HG02623 (cell line): ENCODE measurements around the gene GFI1B.
"Not testable (repeated sequence)": the region's sequence is repeated elsewhere in the genome, so short reads cannot be mapped to it uniquely, and the experiment has no call there.

Experiments used
- ATAC-seq: cut with Tn5 transposase; IDR thresholded peaks from one replicate; pipeline ENCODE4 v1.9.1; 2021; ENCODE audit warnings: moderate library complexity; ENCODE audit not compliant: unreplicated experiment

Gene GFI1B

DNA sequence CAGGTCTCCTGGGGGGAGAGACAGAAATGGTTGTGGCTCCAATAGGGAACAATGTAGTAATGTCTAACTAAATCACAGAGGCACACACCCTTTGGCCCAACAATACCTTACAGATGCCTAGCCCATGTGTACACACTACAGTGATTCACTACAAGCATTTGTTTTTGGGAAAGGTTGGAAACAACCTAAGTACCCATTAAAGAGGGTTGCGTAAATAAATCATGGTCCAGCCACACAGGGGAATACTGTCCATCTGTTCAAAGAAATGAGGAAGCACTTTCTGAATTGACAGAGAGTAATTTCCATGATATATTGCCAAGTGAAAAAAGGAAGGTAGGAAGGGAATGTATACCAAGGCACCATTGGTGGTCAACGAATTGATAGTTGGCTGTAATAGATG is 30.3 kb downstream of the GFI1B start:
- ATAC-seq, result no peak

GRCh38 chr9:133009906-133010582 is 31.6 kb downstream of the GFI1B start:
- no peak for ATAC-seq

- ATAC-seq, result no peak
These were observed 36.2 kb downstream of the GFI1B start for GRCh38 chr9:133014696-133015095.

DNA sequence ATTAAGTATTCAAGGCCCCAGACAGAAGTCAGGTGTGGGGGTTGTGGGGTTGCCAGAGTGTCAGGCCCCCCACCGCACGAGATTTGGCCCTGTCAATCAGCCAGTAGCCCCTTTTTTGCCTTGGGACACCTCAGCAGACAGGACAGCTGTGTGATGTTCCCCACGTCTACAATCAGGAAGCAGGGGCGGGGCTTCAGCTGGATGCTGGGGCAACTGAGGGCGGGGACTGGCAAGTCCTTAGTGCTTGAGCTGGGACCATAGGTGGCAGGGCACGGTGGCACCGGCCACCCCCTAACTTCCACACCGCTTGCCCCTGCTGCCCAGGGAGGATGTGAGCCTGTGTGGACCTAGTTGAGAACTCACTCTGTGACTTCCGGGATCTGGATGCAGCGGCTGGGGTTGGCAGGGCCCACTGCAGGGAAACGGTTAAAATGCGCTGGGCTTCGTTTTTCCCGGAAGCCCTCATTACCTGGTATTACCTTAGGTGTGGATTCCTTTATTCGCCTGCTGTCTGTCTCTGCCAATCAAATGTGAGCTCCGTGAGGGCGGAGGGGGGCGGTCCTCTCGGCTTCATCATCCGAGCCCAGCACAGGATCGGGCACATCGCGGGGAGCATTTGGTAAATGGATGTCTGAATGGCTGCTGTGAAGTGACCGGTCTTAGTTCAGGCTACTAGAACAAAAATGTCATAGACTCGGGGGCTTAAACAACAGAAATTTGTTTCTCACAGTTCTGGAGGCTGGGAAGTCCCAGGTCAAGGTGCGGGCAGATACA is 44.8 kb downstream of the GFI1B start:
- ATAC-seq, result no peak

DNA sequence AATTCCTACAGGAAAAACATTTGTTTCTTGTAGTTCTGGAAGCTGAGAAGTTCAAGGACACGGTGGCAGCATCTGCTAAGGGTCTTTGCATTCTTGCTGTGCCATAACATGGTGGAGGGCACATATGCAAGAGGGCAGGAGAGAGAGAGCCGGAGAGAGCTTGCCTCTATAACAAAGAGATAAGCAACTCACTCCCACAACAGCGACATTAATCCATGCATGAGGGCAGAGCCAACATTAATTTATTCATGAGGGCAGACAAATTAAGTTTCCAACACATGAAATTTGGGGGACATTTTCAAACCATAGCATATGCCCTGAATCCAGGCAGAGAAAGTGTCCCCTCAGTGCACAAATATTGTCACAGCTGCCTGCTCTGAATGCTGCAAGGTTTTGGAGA is 47.9 kb downstream of the GFI1B start:
- no peak for ATAC-seq

GRCh38 chr9:133027134-133027533 is 48.6 kb downstream of the GFI1B start:
- no peak for ATAC-seq

DNA sequence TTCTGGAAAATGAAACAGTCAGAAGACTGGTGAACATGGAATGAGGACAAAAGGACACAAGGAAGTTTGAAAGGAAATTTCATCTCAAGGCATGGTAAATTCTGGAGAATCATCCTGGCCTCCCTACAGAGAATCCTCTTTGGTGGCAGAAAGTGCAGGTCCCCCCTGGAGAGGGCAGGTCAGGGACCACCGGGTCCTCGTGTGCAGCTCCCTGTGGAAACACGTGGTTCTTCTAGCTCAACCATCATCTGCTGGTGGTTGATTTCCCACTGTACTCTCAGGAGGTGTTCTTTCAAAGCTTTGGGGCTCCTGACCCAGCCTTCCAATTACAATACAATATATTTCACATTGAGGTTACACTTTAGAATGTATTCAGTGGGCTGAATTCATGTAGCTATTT is 49.7 kb downstream of the GFI1B start:
- ATAC-seq, result no peak

DNA sequence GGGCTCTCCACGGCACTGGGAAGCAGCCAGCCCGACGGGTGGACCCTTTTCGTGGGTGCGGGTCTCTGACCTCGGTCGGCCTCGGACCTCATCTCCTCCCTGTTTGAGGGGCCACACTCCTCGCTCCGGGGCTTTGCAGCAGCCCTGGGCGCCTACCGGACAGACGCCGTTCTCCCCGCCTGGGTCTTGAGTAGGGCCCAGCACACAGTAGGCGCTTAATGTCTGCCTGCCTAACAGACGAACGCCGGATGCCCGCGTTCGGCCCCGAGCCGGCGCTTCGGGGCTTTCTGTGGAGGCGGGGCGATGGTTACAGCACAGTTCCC is 51.5 kb downstream of the GFI1B start:
- ATAC-seq, result no peak

GRCh38 chr9:133030317-133031129 is 52.0 kb downstream of the GFI1B start, which contains the start of gene GTF3C5:
GTF3C5 (plus strand) TSS chr9:133030997; CDS start chr9:133031012, 15 bp downstream.
- peak; percentile 94 for ATAC-seq

GRCh38 chr9:133031130-133031422 is 52.6 kb downstream of the GFI1B start:
- ATAC-seq, result no peak

DNA sequence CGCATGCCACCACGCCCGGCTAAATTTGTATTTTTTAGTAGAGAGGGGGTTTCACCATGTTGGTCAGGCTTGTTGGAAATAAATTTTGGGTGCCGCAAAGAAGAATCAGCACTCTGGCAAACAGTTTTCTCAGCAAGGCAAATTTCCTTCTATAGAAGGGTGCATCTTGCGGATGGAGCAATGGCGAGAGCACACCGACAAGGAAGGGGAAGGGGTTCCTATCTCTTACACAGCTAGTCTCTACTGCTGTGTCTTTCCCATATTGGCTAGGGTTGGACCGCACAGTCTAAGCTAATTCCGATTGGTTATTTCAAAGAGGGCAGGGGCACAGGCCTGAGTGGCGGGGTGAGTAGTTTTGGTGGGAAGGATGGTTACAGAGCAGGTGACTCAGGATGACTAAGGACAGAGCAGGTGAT is 53.0 kb downstream of the GFI1B start:
- ATAC-seq, result no peak

- ATAC-seq, result no peak
These were observed 53.7 kb downstream of the GFI1B start for GRCh38 chr9:133032171-133032570.

DNA sequence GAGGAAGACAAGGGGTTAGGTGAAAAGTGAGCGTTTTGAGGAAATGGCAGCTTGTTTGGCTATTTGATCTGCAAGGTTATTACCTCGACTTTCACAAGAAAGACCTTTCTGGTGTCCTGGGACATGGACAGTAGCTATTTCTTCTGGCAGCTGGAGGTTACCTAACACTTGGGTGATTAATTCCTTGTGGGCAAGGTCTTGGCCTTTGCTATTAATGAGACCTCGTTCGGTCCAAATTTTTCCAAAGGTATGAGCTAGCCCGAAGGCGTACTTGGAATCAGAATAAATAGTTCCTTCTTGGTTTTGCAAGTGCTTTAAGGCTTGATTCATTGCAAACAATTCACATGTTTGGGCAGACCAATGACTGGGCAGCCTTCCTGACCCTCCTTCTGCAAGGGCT is 57.2 kb downstream of the GFI1B start:
- ATAC-seq, result no peak

GRCh38 chr9:133037775-133038515 is 59.5 kb downstream of the GFI1B start:
- ATAC-seq, result no peak

DNA sequence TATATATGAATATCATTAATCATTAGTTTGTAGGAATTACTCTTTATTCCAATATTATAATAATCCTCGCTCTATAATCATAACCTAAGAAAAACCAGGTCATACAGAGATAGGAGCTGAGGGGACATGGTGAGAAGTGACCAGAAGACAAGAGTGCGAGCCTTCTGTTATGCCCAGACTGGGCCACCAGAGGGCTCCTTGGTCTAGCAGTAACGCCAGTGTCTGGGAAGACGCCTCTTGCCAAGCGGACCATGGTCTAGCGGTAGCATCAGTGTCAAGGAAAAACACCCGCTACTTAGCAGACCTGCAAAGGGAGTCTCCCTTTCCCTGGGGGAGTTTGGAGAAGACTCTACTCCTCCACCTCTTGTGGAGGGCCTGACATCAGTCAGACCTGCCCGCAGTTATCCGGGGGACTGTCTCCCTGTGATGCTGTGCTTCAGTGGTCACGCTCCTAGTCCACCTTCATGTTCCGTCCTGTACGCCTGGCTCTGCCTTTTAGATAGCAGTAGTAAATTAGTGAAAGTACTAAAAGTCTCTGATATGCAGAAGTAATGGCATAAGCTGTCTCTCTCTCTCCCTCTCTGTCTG is 62.5 kb downstream of the GFI1B start:
- not testable (repeated sequence) for ATAC-seq
